RWPE2 (cell line): ENCODE data around the gene CLIC3.

Source experiments
- ATAC-seq: fragments of 200-7000 bp; cut with Tn5 transposase; 3 replicates; pipeline ENCODE4 v1.9.1; 2021; ENCODE audit warnings: low read depth
- DNase-seq: peaks from one replicate; pipeline ENCODE4 v3.0.0-alpha.2; 2020; ENCODE audit warnings: low spot score
- H3K27ac ChIP-seq: fragments of 450-650 bp; 2 replicates; pipeline ENCODE4 v1.5.1; 2017; ENCODE audit warnings: mild to moderate bottlenecking; ENCODE audit not compliant: poor library complexity, severe bottlenecking
- H3K27me3 ChIP-seq: fragments of 250-450 bp; sonication (Bioruptor Pico); 2 replicates; pipeline ENCODE4 v1.5.1; 2021; ENCODE audit warnings: mild to moderate bottlenecking, moderate library complexity; ENCODE audit not compliant: insufficient read depth, poor library complexity, severe bottlenecking
- H3K36me3 ChIP-seq: fragments of 250-450 bp; sonication (Bioruptor Pico); 2 replicates; pipeline ENCODE4 v1.5.1; 2020; ENCODE audit warnings: low read depth, mild to moderate bottlenecking, moderate library complexity
- H3K4me1 ChIP-seq: fragments of 250-450 bp; sonication (Bioruptor Pico); 2 replicates; pipeline ENCODE4 v1.5.1; 2021; ENCODE audit warnings: mild to moderate bottlenecking, moderate library complexity; ENCODE audit not compliant: insufficient read depth, poor library complexity, severe bottlenecking
- H3K4me3 ChIP-seq: fragments of 250-450 bp; sonication (Bioruptor Pico); 2 replicates; pipeline ENCODE4 v1.5.1; 2021; ENCODE audit warnings: mild to moderate bottlenecking, moderate library complexity; ENCODE audit not compliant: severe bottlenecking
- H3K9me3 ChIP-seq: fragments of 250-450 bp; sonication (Bioruptor Pico); 2 replicates; pipeline ENCODE4 v1.5.1; 2021; ENCODE audit warnings: mild to moderate bottlenecking, moderate library complexity; ENCODE audit not compliant: severe bottlenecking
- TF ChIP-seq, protein P1 (sequence below): fragments of 450-650 bp; IDR thresholded peaks from one replicate; pipeline ENCODE4 v1.5.1; 2017; ENCODE audit warnings: mild to moderate bottlenecking, moderate library complexity; ENCODE audit not compliant: poor library complexity, severe bottlenecking

CLIC3 gene

DNA sequence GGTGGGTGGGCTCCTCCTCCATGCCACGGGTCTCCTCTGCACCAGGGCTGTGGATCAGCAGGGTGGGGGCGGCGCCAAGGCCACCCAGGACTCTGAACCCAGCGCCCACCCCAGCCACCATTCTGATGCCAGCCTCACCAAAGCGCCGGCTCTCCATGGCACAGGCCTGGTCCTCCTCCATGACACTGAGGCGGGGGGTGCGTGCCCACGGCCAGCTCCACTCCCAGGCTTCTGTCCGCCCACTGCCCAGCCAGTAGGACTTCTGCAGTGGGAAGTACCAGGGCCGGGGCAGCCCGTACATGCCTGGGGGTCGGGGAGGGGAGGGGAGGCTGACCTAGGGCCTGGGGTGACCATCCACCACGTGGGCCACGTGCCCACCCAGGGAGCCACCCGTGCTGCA, 20.1 kb upstream of the CLIC3 start:
- DNase-seq (no peak), ATAC-seq (no peak)
- no peaks in the 10 kb centered on the region for H3K4me1 ChIP-seq
- no peaks in the 10 kb centered on the region for H3K36me3 ChIP-seq
- TF ChIP-seq, protein P1, sequence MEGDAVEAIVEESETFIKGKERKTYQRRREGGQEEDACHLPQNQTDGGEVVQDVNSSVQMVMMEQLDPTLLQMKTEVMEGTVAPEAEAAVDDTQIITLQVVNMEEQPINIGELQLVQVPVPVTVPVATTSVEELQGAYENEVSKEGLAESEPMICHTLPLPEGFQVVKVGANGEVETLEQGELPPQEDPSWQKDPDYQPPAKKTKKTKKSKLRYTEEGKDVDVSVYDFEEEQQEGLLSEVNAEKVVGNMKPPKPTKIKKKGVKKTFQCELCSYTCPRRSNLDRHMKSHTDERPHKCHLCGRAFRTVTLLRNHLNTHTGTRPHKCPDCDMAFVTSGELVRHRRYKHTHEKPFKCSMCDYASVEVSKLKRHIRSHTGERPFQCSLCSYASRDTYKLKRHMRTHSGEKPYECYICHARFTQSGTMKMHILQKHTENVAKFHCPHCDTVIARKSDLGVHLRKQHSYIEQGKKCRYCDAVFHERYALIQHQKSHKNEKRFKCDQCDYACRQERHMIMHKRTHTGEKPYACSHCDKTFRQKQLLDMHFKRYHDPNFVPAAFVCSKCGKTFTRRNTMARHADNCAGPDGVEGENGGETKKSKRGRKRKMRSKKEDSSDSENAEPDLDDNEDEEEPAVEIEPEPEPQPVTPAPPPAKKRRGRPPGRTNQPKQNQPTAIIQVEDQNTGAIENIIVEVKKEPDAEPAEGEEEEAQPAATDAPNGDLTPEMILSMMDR, result no peak
- no peaks in the 10 kb centered on the region for H3K9me3 ChIP-seq
- H3K27ac ChIP-seq, result no peak overlapping the region
- H3K27me3 ChIP-seq, result no peaks in the 10 kb centered on the region
- H3K4me3 ChIP-seq, result no peak overlapping the region

DNA sequence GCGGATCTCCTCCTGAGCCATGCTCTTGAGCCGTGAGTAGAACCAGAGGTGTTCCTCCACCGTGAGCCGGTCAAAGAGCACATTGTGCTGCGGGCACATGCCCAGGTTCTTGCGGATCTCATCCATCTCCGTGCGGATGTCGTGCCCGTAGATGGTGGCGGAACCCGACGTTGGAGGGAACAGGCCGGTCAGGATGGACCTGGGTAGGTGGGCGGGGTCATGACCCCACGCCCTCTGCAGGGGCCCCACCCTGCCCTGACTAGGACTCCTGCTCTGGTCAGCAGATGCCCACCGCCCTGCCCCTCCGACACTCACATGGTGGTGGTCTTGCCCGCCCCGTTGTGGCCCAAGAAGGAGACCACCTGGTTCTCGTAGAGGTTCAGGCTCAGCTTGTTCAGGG, 19.6 kb upstream of the CLIC3 start:
- Histone ChIP-seq H3K4me1 (no peaks in the 10 kb centered on the region), H3K4me3 (no peak overlapping the region), H3K9me3 (no peaks in the 10 kb centered on the region), H3K27ac (no peak overlapping the region), H3K36me3 (no peaks in the 10 kb centered on the region), H3K27me3 (no peaks in the 10 kb centered on the region)
- TF ChIP-seq, protein P1, result no peak
- ATAC-seq (no peak), DNase-seq (no peak)

DNA sequence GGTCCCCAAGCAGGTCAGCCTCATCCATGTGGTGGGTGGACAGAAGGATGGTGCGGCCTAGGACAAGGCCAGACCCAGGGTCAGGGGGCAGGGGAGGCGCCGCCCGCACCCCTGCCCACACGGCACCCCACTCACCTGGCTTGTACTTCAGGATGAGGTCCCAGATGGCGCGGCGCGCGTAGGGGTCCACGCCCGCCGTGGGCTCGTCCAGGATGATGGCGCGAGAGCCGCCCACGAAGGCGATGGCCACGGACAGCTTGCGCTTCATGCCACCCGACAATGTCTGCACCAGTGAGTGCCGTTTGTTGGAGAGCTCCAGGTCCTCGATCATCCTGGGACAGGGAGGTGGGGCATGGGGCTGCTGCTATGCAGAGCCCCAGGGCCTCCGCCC, 19.2 kb upstream of the CLIC3 start:
- no peaks in the 10 kb centered on the region for H3K9me3 ChIP-seq
- no peak overlapping the region for H3K4me3 ChIP-seq
- H3K36me3 ChIP-seq, result no peaks in the 10 kb centered on the region
- H3K4me1 ChIP-seq, result no peaks in the 10 kb centered on the region
- no peak for DNase-seq
- no peak overlapping the region for H3K27ac ChIP-seq
- no peak for ATAC-seq
- no peaks in the 10 kb centered on the region for H3K27me3 ChIP-seq
- TF ChIP-seq, protein P1, result no peak

DNA sequence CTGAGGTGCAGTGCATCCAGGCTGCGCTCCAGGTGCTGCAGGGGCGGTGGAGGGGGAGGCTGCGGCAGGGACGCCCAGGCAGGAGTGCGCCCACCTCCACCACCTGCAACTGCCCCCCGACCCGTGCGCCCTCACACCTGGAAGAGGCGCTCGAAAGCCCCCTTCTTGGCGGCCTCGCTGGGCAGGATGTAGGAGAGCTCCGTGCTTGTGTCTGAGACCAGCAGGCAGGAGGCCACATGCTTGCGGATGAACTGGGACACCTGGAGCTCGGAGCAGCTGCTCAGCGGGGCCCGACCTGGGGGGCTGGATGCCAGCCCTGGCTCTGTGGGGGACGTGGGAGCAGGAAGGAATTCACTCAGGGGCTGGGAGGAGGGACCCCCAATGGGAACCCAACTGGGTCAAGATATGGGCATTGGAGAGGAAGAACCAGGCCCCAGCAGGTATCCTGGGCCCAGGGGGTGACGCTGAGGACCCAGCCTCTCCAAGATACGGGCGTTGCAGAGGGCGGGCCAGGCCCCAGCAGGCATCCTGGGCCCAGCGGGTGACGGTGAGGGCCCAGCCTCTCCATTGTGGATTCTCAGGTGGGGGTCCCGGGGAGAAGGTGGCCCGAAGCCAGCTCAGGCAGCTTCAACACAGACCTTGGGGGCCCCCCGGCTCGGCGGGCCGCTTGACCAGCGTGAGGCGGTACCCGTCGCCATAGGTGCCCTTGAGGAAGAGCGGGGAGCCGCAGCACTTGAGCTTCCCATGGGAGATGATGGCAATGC, 18.6 kb upstream of the CLIC3 start:
- Histone ChIP-seq H3K4me1 (no peaks in the 10 kb centered on the region), H3K9me3 (no peaks in the 10 kb centered on the region), H3K36me3 (no peaks in the 10 kb centered on the region), H3K27me3 (no peaks in the 10 kb centered on the region), H3K27ac (no peak overlapping the region), H3K4me3 (no peak overlapping the region)
- DNase-seq (no peak), ATAC-seq (no peak)
- TF ChIP-seq, protein P1, result no peak

DNA sequence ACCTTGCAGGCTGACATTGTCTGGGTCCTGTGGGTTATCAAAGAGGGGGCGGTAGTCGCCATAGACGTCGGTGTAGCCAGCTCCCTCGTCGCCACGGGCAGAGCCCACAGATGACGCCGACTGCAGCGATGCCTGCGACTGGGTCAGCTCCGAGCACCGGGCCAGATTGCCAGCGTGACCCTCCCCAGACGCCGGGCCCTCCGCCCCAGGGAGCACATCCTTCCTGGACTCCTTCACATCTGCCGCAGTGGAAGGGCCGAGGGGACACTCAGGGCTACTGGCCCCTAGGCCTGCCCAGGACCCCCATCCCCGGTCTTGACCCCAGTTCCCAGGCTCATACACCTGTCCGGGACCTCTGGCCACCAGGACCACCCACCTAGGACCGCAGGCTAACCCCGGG, 17.8 kb upstream of the CLIC3 start:
- Histone ChIP-seq H3K9me3 (no peaks in the 10 kb centered on the region), H3K27ac (no peak overlapping the region), H3K36me3 (no peaks in the 10 kb centered on the region), H3K4me1 (no peaks in the 10 kb centered on the region), H3K4me3 (no peak overlapping the region), H3K27me3 (no peaks in the 10 kb centered on the region)
- DNase-seq, result no peak
- ATAC-seq, result no peak
- TF ChIP-seq, protein P1, result no peak
